ENCODE results near the gene INO80B.

GRCh38 chr2:74482801-74483674 lies 28.2 kb downstream of the INO80B start, which contains the start of the genes CCDC142 and TTC31:
- TF ChIP-seq ZFX (IDR thresholded peaks at IDR 0.05; ENCODE audit: borderline replicate concordance), result no peak
- TF ChIP-seq, protein P1, sequence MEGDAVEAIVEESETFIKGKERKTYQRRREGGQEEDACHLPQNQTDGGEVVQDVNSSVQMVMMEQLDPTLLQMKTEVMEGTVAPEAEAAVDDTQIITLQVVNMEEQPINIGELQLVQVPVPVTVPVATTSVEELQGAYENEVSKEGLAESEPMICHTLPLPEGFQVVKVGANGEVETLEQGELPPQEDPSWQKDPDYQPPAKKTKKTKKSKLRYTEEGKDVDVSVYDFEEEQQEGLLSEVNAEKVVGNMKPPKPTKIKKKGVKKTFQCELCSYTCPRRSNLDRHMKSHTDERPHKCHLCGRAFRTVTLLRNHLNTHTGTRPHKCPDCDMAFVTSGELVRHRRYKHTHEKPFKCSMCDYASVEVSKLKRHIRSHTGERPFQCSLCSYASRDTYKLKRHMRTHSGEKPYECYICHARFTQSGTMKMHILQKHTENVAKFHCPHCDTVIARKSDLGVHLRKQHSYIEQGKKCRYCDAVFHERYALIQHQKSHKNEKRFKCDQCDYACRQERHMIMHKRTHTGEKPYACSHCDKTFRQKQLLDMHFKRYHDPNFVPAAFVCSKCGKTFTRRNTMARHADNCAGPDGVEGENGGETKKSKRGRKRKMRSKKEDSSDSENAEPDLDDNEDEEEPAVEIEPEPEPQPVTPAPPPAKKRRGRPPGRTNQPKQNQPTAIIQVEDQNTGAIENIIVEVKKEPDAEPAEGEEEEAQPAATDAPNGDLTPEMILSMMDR (IDR thresholded peaks at IDR 0.05), result peak; percentile 92

Data from 22Rv1 (cell line).